Measurements from ENCODE around the gene TKFC. TPM values are rescaled to one million over a fixed set of nuclear protein-coding genes. Genes with fewer than 3 reads are reported as not detected.

The TKFC gene
- total and polyA plus RNA-seq, 8 donors: 25.6 to 66.7 (median 36.4) TPM

DNA sequence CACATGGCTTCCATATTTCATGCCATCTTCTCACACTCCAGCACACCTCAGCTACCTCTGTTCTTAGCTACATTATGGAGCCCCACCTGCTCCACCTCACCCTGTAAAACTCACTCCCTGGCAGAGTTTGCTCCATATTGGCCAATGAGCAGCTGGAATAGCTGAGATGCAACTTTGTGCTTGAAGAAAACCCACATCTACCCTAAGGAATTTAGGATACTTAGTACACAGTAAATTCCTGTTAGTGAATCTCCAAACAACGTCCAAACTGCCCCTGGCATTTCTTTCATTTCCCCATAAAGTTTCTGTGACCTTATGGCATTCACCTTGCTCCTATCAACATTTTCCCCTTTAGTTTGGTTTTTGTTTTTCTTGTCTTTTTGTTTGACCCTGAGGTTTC, 35.7 kb upstream of the TKFC start:
- TF ChIP-seq, protein P1, sequence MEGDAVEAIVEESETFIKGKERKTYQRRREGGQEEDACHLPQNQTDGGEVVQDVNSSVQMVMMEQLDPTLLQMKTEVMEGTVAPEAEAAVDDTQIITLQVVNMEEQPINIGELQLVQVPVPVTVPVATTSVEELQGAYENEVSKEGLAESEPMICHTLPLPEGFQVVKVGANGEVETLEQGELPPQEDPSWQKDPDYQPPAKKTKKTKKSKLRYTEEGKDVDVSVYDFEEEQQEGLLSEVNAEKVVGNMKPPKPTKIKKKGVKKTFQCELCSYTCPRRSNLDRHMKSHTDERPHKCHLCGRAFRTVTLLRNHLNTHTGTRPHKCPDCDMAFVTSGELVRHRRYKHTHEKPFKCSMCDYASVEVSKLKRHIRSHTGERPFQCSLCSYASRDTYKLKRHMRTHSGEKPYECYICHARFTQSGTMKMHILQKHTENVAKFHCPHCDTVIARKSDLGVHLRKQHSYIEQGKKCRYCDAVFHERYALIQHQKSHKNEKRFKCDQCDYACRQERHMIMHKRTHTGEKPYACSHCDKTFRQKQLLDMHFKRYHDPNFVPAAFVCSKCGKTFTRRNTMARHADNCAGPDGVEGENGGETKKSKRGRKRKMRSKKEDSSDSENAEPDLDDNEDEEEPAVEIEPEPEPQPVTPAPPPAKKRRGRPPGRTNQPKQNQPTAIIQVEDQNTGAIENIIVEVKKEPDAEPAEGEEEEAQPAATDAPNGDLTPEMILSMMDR (IDR thresholded peaks at IDR 0.05): no peak
- no peaks in the 10 kb centered on the region for H3K9me3 ChIP-seq
- ATAC-seq (no peak), DNase-seq (no peak), FAIRE-seq (no peak)
- no peak overlapping the region for H3K4me3 ChIP-seq
- no peak overlapping the region for H3K27ac ChIP-seq
- 71 to 90% methylated on average over 1 of the region's 1 CpG for WGBS, 2 donors
- peaks cover 4 to 7% (median 5%) of the 10 kb centered on the region in 3 donors for H3K4me1 ChIP-seq
- peaks cover 0 to 23% (median 11%) of the 10 kb centered on the region in 3 donors for H3K36me3 ChIP-seq
- H3K27me3 ChIP-seq: no peaks in the 10 kb centered on the region
- intact Hi-C loops (cut with DNase I): no loop called here

DNA sequence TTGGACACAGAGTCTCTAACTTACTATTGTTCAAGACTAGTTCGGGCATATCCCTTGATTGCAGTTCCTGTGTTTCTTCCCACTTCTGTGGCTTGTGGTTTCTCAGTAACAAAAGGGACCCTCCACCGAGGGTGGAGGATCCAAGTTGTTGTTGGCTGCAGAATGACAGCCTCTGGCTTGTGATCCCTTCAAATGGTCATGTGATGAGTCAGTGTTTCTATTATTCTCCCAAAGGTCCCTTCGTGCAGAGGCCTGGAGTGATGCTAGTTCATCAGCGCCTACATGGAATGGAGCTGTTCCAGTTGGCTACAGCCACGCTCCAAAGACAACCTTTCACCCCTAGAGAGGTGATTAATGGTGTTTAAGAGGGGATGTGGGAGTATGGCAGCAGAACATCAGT, 35.3 kb upstream of the TKFC start:
- no peak overlapping the region for H3K4me3 ChIP-seq
- H3K36me3 ChIP-seq: peaks cover 0 to 27% (median 11%) of the 10 kb centered on the region in 3 donors
- intact Hi-C loops (cut with DNase I): no loop called here
- ATAC-seq (no peak), FAIRE-seq (no peak), DNase-seq (no peak)
- peaks cover 4 to 7% (median 5%) of the 10 kb centered on the region in 3 donors for H3K4me1 ChIP-seq
- no peaks in the 10 kb centered on the region for H3K9me3 ChIP-seq
- TF ChIP-seq, protein P1 (IDR thresholded peaks at IDR 0.05): no peak
- H3K27me3 ChIP-seq: no peaks in the 10 kb centered on the region
- 75 to 85% methylated on average over 5 of the region's 5 CpGs for WGBS, 2 donors
- no peak overlapping the region for H3K27ac ChIP-seq

DNA sequence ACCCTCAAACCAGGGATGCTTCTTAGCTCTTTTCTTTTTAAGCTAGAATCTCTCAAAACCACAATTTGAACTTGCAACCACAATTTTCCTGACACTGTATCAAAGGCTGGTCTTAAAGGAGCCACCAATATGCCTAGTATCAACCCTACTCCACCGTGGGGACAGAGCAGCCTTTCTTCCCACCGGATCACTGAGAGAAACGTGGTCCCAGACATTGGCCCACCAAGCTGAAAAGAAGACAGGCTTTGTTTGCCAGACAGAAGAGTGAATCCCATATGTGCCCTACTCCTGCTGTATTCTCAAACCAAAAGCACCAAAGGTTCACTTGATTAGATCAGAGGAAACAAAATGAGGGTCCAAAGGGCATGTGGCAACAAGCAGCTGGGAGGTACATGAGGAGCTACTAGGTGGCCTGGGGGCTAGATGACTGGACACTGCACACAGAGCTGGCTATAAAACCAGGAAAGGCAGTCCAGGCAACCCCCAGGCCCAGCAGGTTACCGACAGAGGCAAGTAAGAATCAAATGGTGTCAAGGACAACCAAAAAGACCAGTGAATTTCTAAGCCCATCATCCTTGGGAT, 34.3 kb upstream of the TKFC start:
- H3K27ac ChIP-seq: no peak overlapping the region
- intact Hi-C loops (cut with DNase I): no loop called here
- 68 to 77% methylated on average over 4 of the region's 4 CpGs for whole genome bisulfite sequencing, 2 donors
- H3K4me3 ChIP-seq: no peak overlapping the region
- TF ChIP-seq, protein P1 (IDR thresholded peaks at IDR 0.05): no peak
- no peaks in the 10 kb centered on the region for H3K27me3 ChIP-seq
- no peak for ATAC-seq
- DNase-seq: no peak
- FAIRE-seq: no peak
- H3K36me3 ChIP-seq: peaks cover 0 to 37% (median 11%) of the 10 kb centered on the region in 3 donors
- no peaks in the 10 kb centered on the region for H3K9me3 ChIP-seq
- peaks cover 4 to 7% (median 5%) of the 10 kb centered on the region in 3 donors for H3K4me1 ChIP-seq

DNA sequence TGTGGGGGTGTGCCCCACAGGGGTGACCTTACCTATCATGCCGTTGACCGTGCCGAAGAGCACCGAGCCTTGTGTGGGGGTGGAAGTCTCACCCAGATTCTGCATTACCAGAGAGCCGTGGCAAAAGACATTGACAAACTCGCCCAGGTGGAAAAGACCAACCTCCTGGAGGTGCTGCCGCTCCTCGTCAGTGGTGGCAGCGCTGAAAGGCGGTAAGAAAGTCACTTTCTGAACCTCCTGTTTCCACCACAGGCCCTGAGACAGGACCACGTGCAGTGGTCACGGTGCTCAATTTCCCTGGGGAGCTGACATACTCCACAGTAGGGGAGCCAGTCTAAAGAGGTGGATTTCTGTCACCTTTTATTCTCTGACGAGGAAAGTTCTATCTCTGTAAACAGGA, 30.5 kb upstream of the TKFC start:
- no peaks in the 10 kb centered on the region for H3K27me3 ChIP-seq
- DNase-seq (no peak), FAIRE-seq (no peak), ATAC-seq (no peak)
- 92 to 93% methylated on average over 13 of the region's 13 CpGs for WGBS, 2 donors
- TF ChIP-seq, protein P1 (IDR thresholded peaks at IDR 0.05): no peak
- H3K36me3 ChIP-seq: peaks cover 0 to 56% (median 14%) of the 10 kb centered on the region in 3 donors
- no peaks in the 10 kb centered on the region for H3K4me1 ChIP-seq
- intact Hi-C loops (cut with DNase I): no loop called here
- no peak overlapping the region for H3K4me3 ChIP-seq
- no peak overlapping the region for H3K27ac ChIP-seq
- no peaks in the 10 kb centered on the region for H3K9me3 ChIP-seq

DNA sequence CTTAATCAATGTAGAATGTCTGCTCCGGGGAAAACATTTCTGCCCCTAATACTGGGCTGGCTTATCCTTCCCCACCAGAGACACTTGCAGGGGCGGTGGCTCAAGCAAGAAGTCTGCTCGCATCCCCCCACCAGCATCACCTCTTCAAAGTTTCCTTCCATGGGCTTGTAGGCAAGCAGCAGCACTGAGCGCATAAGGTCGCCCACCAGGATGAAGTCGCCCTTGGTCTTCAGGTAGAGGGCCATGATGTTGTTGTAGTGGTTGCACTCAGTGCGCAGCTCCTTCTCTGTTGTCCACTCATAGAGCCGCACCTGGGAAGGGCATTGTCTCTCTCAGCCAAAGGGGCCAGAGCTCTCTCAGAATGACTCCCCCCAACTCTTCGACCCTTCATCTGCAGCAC, 29.3 kb upstream of the TKFC start:
- no peak for DNase-seq
- TF ChIP-seq, protein P1 (IDR thresholded peaks at IDR 0.05): no peak
- H3K27ac ChIP-seq: no peak overlapping the region
- H3K36me3 ChIP-seq: peaks cover 0 to 68% (median 24%) of the 10 kb centered on the region in 3 donors
- 95 to 99% methylated on average over 9 of the region's 9 CpGs for WGBS, 2 donors
- FAIRE-seq: no peak
- no peaks in the 10 kb centered on the region for H3K9me3 ChIP-seq
- intact Hi-C loops (cut with DNase I): no loop called here
- no peaks in the 10 kb centered on the region for H3K4me1 ChIP-seq
- H3K4me3 ChIP-seq: no peak overlapping the region
- ATAC-seq: no peak
- H3K27me3 ChIP-seq: no peaks in the 10 kb centered on the region
